ENCODE measurements around the gene ETV3L.
A peak's percentile ranks its signal among the peaks of the same experiment; 100 is the strongest.

The ETV3L gene

GRCh38 chr1:157099633-157100009 is at the start of gene ETV3L:
Gene ETV3L (minus strand): TSS chr1:157099808. CDS start chr1:157099523, 285 bp downstream.
- no peak for DNase-seq

GRCh38 chr1:157147906-157148700 is 48.5 kb upstream of the ETV3L start:
- peak; percentile 39 for DNase-seq

DNA sequence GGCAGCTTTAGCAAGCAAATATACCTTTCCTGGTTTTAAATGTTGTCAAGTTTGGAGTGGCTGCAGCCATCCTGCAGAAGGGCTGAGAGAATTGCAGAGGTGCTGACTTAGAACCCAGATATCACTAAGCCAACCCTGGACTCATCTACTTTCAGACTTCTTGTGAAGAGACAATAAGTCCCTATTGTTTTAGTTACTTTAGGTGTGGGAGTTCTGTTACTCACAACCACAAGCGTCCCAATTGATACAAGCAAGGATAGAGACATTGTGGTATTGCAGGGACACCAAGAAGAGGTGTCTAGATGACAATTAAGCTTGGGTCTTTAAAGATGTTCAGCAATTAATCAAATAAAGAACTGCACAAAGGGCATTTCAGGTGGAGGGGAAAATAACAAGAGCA is 47.4 kb upstream of the ETV3L start:
- DNase-seq, result no peak

GRCh38 chr1:157146244-157146643 is 46.6 kb upstream of the ETV3L start:
- DNase-seq, result no peak

- peak; percentile 18 for DNase-seq
These were observed 45.5 kb upstream of the ETV3L start for GRCh38 chr1:157145076-157145475.

- no peak for DNase-seq
These were observed 44.9 kb upstream of the ETV3L start for GRCh38 chr1:157144509-157144908.

DNA sequence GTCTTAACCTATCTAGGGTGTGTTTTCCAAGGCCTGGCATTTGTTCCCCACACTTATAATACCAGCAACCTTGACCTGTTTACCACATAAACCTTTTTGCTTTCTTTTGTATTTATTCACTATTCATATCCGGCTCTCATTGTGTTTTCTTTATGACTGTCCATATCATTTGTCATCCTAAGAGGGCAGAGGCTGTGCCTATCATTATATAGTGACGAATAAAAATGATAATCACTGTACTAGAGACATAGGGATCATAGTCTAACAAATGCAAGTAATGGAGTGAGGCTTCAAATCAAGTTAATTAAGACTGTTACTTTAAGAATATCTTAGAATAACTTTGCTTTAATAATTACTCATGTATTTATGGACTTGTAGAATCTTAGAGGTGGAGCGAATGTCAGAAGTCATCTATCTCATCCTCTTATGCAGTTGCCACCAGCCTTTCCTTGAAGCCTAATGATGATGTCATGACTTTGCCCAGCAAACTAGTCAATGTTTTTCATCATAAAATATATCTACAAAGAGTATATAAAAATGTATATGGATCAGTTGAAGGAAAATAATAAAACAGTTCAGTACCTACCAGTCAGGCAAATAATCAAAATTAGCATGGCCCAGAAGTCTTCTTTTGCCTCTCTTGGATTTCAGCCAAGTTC is 43.3 kb upstream of the ETV3L start:
- DNase-seq, result peak; percentile 52

DNA sequence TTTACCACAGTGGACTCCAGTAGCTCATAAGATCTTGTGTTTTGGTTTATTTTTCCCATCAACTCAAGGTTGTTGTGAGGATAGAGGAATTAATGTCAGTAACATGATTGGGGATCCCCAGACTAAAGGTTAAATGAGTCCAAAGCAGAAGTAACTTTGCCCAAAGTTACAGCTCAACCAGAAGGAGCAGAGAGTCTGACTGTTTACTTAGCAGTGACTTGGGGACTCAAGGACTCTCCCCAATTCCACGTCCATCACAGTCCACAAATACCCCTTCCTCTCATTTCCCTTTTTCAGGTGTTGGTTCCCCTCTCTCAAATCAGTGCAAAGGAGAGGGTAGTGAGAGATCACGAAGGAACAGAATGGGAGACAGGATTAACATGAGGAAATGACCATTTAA is 42.6 kb upstream of the ETV3L start:
- no peak for DNase-seq

- DNase-seq, result no peak
These were observed 41.7 kb upstream of the ETV3L start for GRCh38 chr1:157141212-157141855.

- DNase-seq, result no peak
These were observed 40.5 kb upstream of the ETV3L start for GRCh38 chr1:157140063-157140588.

GRCh38 chr1:157139052-157139715 is 39.6 kb upstream of the ETV3L start:
- no peak for DNase-seq

DNA sequence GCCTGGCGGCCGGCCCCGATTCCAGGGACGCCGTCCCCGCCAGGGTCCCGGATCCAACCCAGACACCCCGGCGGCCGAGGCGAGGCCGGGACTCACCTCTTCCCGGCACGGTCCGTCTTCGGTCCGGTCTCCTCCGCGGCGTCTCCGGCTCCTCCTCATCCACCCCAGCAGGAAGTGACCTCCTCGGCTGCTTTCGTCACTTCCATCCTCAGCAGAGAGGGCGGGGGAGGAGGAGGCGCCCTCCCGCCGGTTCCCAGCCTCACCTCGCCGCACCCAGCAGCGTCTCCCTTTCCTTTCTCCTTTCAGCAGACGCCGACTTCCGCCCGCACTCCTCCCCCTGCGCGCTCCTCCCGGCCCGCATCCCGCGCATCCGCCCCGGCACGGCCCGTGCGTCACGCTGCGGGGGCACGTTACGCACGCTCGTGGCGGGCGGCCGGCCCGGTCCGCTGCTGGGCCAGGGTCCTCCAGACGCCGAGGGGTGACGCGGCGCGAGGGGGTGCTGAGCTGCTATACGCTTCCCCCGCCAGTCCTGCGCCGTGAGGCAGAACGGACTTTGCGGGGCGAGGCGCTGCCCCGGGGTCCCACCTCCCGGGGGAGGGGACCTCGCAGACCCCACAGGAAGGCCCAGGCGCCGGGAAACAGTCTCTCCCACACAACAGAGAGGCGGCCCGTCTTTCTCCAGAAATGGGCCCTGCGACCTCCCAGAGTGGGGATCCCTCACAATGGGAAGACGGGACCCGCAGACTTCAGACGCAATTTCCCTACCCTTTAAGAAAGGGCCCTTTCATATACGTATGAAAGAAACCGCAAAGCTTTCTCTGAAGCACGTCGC is 38.8 kb upstream of the ETV3L start, which contains the start of gene ETV3:
ETV3 (minus strand) TSS at position 176 of the 832 bp plus-strand sequence. CDS start 2,043 bp downstream, outside the sequence.
- peak; percentile 97 for DNase-seq

- DNase-seq, result peak; percentile 65
These were observed 38.0 kb upstream of the ETV3L start for GRCh38 chr1:157137408-157138219.

DNA sequence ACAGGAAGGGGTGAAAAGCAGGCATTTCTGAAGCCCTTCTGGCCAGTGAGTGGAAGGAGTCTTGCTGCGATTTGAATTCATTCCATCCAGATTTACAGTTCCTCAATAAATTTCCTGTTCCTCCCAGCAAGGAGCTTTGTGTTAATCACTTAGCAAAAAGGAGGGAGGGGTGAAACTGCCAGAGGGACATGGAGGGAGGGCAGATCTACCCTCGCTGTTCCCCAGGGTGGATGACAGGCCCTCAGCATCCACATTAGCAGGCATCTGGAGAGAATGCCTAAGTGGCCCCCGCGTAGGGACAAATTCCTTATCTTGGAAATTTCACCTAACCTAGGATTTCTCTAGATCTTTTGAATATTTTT is 37.4 kb upstream of the ETV3L start:
- DNase-seq, result no peak

DNA sequence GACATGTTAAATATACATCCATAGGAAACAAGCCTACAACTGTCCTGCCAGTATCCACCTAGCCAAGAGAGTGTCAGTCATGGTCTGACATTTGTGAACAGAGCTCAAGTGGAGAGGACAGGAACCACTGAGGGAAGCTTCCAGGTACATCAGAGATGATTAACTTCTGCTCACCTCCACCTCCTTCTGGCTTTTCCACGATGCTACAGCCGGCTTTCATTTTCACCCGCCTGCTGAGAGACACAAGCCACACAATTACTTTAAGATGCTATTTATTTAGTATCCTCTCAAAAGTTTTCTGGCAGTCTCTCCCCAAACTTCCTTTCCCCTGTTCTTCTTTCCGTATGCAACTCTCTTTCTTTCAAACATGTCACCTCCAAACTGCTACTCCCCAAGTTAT is 36.5 kb upstream of the ETV3L start:
- peak; percentile 76 for DNase-seq

DNA sequence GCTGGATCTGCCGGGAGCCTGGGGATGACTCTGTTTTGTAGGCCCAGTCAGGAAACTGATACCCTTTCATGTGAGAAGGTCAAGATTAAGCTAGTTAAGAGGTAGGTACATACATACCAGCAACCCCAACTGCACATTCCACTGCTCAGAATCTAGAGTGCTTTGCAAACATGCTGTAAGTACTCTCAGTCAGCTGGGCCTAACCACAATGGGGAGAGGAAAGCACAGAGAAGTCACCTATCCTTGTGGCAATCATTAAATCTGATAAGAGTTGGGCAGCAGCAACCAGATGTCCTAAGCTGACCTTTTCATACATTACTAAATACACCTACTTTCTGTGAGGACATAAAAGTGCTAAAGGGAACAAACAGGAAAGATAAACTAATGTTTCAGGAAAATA is 36.0 kb upstream of the ETV3L start:
- peak; percentile 79 for DNase-seq

DNA sequence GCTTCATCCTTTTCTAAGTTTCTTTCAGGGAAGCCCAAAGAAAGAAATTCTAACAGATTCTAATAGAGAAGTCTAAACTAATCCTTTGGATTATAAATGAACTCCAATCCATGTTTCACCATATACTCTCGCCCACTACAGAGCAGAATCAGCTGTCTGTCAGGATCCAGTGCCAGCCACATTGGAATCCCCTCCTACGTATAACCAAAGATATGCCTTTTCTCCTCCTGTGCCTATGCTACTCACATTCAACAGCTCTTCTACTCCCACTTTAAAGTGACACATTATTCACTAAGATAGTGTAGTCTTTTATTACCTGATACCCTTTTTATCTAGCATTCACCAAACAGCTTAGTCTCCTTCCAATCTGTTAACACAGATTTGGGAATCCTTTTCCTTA is 35.5 kb upstream of the ETV3L start:
- DNase-seq, result no peak

GRCh38 chr1:157134442-157134841 is 34.8 kb upstream of the ETV3L start:
- no peak for DNase-seq

DNA sequence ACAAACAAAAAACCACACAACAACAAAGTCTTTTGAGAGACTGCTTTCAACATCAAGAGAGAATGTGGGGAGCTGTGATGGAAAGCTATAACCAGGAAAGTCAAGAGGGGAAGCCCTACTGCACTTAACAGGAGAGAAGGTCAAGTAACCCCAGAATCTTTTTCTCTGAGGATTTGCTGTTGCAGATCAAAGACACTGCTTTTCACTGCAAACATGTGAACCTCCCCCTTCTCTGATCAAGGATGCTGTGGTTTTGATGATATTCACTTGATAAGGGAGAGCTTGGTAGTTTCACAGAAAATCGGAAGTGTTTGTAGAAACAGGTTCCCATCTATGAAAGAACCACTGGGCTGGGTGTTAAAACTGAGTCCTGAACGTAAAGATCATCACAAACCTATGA is 33.8 kb upstream of the ETV3L start:
- DNase-seq, result no peak

- no peak for DNase-seq
These were observed 33.1 kb upstream of the ETV3L start for GRCh38 chr1:157132616-157133167.

GRCh38 chr1:157132111-157132510 is 32.5 kb upstream of the ETV3L start:
- DNase-seq, result no peak

Data from DMS53 (cell line).